HT1080 (cell line): Measurements from ENCODE around the gene ACAD10. TPM values are rescaled to one million over a fixed set of nuclear protein-coding genes. Genes with fewer than 3 reads are reported as not detected.

Experiments
- DNase-seq: peaks from one replicate; pipeline ENCODE4 v3.0.0-alpha.2; 2015; ENCODE audit warnings: low read depth
- total RNA-seq: library from RNA; depleted of rRNA; stranded (reverse); fragments of >200 nt; shearing (Covaris generic); gene quantifications from 2 replicates; pipeline ENCODE4 v1.2.3, GENCODE V29; 2014

ACAD10 gene
- total RNA-seq, 1 experiment from 2014 or later = 10.7 TPM

DNA sequence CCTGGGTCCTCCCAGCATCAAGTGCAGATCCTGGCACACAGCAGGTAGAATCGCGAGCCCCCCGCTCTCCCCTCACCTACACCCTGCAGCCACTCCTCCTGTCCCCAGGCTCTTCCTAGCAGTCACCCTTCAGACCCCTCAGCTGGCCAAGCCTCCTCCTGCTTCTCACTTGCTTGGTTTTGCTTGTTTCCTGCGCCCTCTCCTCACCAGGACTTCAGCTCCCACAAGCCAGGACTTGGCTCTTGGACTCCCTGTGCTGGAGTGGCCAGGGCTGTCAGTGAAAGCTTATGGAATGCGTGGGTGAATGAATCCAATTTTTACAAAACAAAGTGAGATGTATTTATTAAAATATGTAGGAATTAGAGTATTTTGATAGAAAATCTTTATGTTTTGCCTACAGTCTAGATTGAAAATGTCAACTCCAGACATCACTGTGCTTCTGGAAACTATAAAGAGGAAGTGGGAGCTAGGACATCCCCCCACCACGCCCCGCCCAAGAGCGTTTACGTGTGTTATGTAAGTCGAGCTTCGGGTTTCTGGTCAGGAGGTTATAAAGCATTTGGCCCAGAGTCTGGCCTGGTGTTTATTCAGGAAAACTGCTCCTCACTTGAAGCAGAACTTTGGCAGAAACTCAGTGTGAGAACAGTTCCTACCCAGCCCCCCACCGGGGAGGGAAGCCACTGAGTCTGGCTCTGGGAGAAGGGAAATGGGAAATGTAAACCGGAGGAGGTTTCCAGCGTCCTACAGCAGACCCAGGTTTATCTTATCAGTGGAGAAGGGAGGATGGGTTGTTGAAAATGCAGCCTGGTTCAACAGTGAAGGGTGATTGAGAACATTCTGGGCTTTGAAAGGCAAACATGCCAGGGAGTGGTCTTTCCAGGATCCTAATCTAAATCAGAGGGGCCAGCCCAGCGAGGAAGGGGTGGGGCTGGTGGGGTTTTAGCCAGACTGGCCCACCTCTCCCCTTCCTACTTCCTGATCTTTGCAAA lies 89.6 kb downstream of the ACAD10 start:
- no peak for DNase-seq

DNA sequence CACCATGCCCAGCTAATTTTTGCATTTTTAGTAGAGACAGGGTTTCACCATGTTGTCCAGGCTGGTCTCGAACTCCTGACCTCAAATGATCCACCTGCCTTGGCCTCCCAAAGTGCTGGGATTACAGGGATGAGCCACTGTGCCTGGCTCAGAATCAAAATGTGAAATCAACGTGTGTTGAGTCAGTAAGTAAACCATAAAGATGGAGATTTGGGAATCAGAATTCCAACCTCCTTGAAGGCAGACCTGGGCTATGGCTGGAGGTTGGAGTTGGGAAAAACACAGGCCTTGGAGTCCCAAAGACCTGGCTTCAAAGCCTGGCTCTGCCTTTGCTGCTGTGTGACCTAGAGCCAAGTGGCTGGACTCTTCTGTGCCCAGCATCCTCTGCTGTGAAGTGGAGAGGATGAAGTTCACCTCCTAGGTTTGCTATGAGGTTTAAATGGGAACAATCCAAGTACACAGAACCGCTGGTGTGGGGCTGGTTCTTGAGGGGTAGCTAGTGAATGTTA lies 91.0 kb downstream of the ACAD10 start:
- no peak for DNase-seq

DNA sequence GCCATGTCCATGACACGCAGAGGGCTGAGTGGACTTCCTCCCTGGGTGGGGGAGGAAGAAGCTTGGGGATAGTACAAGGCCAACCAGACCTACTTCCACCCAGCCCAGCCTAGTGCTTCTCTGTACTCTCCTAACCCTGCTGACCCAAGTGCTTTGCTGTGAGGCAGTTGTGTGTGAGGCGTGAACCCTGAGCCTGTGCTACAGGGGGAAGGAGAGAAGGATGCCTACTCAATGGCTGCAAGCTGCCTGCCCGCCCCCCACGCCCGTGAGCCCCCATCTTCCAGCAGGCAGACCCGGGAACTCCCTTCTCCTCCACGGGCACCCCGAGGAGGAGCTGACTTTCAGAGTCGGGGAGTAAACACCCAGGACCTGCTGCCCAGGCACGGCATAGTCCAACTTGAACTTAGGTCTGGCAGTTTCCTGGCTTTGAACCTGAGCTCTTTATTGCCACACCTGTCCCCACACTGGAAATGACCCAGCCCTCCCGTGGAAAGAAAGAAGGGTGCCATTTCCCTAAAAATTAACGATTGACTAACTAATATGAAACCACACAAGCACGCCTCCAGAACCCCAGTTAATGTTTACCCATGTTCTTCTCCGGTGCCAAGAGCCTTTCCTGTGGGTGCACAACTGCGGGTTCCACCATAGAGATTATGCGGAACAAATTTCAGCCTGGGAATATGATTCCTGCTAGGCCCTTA lies 91.6 kb downstream of the ACAD10 start:
- no peak for DNase-seq

DNA sequence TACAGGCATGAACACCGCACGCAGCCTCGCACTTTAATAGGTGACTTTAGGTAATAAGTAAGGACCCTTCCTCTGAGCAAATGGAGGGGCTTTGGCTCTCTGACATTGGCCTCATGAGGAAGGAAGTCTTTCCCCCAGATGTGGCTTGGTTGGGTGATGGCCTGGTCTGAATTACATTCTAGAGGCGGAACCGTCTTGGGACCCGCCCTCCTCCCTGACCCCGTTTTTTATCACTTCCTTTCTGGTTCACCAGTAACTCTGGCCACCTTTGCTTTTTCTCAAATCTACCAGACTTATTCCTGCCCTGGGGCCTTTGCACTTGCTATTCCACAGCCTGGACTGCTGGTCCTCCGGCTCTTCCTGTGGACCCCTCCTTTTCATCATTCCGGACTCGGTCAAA lies 94.3 kb downstream of the ACAD10 start:
- no peak for DNase-seq

DNA sequence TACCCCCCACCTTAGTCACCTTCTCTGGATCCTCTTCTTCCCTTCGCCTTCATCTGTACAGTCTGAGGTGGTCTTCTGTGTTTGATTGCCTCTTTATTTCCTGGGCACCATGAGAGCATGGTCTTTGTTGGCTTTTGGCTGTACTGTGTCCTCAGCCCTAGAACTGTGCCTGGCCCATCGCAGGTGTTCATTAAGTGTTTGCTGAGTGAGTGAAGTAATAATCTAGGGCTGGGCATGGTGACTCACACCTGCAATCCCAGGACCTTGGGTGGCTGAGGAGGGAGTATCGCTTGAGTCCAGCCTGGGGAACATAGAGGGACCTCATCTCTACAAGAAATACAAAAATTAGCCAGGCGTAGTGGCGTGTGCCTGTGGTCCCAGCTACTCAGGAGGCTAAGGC lies 94.8 kb downstream of the ACAD10 start:
- DNase-seq = no peak

DNA sequence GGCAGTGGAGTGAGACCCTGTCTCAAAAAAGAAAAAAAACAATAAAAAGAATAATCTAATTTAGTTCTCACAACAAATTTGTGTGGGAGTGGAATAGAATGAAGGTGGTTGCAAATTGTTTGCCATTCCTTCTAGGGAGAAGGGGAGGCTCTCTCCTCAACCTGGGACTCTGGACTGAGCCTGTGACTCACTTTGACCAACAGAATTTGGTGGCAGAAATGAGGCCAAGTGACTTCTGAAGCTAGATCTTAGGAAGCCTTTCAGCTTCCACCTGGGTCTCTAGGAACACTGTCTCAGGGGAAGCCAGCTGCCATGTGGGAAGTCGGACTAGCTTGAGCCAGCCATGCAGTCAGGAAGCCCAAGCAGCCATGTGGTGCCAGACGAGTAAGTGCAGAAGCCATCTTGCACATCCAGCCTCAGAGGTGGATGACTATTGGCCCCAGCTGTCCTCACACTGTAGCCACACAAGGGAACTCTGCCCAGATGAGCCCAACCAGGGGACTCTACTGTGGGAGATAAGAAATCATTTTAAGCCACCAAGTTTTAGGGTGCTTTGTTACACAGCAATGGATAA lies 95.3 kb downstream of the ACAD10 start:
- no peak for DNase-seq

DNA sequence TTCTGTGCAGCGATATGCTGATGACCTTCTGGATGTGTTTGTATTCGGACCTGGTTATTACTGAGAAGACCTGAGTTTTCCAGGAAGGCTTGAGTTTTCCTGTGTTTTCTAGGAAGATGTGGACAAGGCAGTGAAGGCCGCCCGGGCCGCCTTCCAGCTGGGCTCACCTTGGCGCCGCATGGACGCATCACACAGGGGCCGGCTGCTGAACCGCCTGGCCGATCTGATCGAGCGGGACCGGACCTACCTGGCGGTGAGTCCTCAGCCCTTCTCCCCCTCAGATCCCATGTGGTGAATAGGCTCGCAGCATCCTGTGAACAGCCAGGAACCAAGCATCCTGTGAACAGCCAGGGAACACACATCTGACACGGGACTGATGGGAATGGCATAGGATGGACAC lies 97.2 kb downstream of the ACAD10 start:
- DNase-seq = no peak

DNA sequence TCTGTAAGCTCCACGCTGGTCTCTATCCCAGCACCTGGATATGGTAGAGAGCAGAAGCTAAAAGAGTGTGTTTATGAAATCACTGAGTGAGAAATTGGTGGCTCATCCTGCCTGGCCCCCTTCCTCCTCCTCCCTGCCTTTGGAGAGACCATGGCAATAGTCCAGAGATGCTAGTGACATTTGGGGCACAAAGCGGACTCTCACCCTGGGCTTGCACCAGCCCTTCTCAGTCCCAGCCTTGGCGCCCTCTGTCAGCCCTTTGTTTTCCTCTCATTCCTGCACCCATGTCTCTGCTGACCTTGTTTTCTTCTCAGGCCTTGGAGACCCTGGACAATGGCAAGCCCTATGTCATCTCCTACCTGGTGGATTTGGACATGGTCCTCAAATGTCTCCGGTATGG lies 99.1 kb downstream of the ACAD10 start:
- DNase-seq = no peak

DNA sequence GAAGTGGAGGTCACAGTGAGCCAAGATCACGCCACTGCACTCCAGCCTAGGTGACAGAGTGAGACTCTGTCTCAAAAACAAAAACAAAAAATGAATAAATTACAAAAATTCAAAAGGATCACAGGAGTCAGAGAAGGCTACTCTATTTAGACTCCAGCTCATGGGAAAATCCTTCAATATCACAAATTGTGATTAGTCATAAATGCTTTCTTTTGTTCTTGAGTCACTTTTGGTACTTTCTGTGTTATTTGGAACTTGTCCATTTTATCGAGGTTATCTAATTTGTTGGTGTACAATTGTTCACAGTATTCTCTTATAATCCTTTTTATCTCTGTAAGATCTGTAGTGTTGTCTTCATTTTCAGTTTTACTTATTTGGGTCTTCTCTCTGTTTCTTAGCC lies 99.8 kb downstream of the ACAD10 start:
- no peak for DNase-seq

DNA sequence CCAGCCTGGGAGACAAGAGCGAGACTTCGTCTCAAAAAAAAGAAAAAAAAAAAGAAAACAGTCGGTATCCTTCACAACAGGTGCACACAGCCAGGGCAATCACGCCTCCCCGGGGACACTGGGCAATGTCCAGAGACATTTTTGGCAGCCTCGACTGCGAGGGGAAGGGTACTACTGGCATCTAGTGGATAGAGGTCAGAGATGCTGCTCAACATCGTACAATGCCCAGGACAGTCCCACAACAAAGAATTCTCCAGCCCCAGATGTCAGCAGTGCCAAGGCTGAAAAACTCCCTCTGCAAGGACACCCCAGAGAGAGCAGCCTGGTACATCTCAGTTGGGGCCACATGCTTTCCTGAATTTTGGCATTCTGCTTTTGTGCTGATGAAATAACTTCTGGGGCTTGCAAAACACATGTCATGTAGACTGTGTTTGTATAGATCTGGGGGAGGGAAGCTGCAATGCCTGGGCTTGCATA lies 102.4 kb downstream of the ACAD10 start:
- DNase-seq = no peak

DNA sequence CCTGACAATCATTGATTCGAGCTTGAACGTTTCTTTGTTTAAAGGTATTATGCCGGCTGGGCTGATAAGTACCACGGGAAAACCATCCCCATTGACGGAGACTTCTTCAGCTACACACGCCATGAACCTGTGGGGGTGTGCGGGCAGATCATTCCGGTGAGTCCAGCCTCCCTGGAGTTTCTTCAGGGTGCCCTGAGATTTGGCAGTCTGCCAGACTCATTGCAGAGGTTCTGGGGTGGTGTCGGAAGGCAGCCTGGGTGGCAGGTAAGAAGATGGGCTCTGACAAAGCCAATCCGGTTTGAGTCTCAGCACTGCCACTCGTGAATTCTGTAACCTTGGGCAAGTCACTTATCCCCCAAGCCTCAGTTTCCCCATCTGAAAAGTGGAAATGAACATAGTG lies 103.9 kb downstream of the ACAD10 start:
- DNase-seq = no peak

DNA sequence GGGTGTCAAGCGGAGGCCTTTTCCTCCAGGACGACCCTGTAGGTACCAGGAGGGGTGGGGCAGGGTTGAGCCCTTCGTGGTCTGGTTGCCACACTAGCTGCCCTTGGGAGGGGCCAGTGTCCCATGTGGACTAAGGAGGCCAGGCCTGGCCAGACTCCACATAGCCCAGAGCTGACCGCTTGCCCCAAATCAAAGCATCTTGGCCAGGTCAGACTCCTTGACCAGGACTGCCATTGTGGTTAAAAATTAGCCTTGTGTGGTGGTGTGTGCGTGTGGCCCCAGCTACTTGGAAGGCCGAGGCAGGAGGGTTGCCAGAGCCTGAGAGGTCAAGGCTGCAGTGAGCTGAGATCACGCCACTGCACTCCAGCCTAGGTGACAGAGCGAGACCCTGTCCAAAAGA lies 105.7 kb downstream of the ACAD10 start:
- no peak for DNase-seq

DNA sequence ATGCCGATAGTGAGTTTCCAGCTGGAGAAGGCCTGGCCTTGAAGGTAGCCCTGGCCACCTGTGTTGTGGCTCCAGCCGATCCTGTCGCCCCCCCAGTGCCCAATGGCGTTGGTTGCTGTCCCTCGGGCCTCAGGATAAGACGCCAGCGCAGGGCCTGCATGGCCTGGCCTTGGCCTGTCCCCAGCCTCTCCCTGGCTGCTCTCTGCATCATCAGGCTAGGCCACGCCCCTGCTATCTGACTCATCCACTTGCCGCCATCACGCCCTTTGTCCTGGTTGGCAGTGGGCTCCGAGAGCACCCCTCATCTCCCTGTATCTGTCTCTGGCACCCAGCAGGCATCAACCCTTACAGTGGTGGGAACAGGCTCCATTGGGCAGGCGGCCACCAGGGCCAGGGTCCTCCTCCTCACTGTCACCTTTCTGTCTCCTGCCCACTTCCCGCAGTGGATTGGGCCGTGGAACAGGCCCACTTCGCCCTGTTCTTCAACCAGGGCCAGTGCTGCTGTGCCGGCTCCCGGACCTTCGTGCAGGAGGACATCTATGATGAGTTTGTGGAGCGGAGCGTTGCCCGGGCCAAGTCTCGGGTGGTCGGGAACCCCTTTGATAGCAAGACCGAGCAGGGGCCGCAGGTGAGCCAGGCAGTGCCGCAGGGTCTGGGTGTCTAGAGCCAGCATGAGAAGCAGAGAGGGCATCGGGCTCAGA lies 106.5 kb downstream of the ACAD10 start:
- peak; percentile 21 for DNase-seq

DNA sequence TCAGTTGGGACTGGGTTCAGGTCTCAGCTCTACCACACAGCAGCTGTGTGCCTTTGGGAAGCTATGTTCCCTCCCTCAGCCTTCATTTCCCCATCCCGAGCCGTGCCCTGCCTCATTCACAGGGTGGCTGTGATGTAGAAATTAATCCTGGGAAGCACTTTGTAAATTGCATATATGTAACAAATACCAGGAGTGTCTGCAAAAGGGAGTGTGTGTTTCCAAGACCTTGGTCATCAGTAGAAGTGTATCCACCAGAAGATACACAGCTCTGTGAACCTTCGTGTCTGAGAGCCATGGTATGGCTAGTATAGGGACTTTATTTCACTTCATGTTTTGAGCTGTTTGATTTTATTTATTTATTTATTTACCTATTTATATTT lies 107.0 kb downstream of the ACAD10 start:
- DNase-seq = no peak

DNA sequence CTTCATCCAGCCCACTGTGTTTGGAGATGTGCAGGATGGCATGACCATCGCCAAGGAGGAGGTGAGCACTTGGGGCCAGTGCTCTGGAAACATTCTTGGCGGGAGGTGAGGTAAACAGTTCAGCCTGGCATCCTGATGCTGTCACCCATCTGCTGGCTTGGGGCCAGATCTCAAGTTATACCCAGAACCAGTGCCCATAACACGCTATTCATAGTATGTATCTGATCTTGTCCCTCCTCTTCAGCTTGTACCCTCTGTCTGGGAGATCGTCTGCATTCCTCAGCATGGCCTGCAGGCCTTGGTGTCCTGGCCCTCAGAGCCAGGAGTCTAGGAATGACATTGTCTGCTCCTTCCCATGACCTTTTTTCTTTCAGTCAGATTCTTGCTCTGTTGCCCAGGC lies 112.3 kb downstream of the ACAD10 start:
- no peak for DNase-seq

DNA sequence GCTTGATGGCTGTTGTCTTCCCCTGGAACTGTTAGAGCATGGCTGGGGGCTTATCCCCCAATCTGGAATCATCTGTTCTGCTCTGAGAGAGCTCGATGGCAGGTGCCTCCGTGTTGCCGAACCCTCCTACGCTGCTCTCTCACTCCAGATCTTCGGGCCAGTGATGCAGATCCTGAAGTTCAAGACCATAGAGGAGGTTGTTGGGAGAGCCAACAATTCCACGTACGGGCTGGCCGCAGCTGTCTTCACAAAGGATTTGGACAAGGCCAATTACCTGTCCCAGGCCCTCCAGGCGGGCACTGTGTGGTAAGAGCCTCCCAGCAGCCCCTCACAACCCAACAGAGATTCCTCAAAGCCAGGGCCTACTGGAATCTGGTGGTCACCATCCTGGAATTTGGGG lies 113.9 kb downstream of the ACAD10 start:
- DNase-seq = no peak

DNA sequence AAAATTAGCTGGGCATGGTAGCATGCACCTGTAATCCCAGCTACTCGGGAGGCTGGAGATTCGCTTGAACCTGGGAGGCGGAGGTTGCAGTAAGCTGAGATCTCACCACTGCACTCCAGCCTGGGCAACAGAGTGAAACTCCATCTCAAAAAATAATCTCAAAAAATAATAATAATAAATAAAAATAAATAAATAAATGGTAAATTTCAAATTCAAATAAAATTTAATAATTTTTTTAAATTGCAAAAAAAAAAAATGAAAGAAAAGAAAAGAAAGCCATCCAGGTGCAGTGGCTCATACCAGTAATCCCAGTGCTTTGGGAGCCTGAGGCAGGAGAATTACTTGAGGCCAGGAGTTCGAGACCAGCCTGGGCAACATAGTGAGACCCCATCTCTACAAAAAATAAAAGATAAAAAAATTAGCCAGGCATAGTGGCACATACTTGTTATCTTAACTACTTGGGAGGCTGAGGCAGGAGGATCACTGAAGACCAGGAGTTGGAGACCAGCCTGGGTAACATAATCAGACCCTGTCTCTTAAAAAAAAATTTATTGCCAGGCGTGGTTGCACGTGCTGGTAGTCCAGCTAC lies 117.3 kb downstream of the ACAD10 start:
- DNase-seq = no peak

DNA sequence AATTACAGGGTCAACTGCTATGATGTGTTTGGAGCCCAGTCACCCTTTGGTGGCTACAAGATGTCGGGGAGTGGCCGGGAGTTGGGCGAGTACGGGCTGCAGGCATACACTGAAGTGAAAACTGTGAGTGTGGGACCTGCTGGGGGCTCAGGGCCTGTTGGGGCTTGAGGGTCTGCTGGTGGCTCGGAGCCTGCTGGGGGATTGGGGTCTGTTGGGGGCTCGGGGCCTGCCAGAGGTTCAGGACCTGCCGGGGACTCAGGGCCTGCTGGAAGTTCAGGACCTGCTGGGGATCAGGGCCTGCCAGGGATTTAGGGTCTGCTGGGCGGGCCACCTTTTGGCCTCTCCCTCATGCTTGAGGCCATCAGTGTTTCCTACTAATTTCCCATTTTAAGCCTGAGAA lies 118.0 kb downstream of the ACAD10 start:
- no peak for DNase-seq

DNA sequence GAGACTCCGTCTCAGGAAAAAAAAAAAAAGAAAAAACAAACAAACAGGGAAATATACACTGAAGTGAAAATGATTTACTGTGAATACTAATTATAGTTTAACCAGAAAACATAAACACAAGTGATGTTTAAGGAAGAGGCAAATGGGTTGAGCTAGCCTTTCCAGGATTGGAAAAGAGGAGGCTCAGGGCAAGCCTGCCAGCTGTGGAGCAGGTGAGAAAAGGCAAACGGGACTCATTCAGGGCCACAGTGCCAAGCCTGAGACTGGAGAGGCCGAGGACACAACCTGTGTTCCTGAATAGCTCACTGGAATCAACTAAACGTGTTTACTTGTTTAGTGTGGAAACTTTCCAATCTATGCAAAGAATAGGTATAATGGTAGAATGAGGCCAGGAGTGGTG lies 120.5 kb downstream of the ACAD10 start:
- DNase-seq = no peak
